Neural progenitor cell (in vitro differentiated cells): ENCODE data around the gene PRICKLE2. TPM values are rescaled to one million over a fixed set of nuclear protein-coding genes. Genes with fewer than 3 reads are reported as not detected.

Experiments used
- DNase-seq: peaks from one replicate; pipeline ENCODE4 v3.0.0-alpha.2; 2016; ENCODE audit warnings: low spot score
- H2AFZ ChIP-seq: fragments of 200-600 bp; sonication (generic); replicated peaks from 2 replicates; pipeline ENCODE4 v1.6.1; 2016; ENCODE audit warnings: antibody characterized with exemption
- H3F3A ChIP-seq: fragments of 200-600 bp; sonication (generic); 2 replicates; pipeline ENCODE4 v1.6.1; 2016; ENCODE audit warnings: antibody characterized with exemption, low read depth
- H3K27ac ChIP-seq: fragments of 200-600 bp; sonication (generic); 2 replicates; pipeline ENCODE4 v1.5.1; 2016; ENCODE audit warnings: mild to moderate bottlenecking
- H3K27me3 ChIP-seq: fragments of 200-600 bp; sonication (generic); 2 replicates; pipeline ENCODE4 v1.6.1; 2016; ENCODE audit warnings: mild to moderate bottlenecking, moderate library complexity
- H3K36me3 ChIP-seq: fragments of 200-600 bp; sonication (generic); 2 replicates; pipeline ENCODE4 v1.5.1; 2016
- H3K4me1 ChIP-seq: fragments of 200-600 bp; sonication (generic); 2 replicates; pipeline ENCODE4 v1.6.1; 2016; ENCODE audit warnings: mixed run types
- H3K4me2 ChIP-seq: fragments of 200-600 bp; sonication (generic); 2 replicates; pipeline ENCODE4 v1.6.1; 2016
- H3K4me3 ChIP-seq: fragments of 200-600 bp; sonication (generic); 2 replicates; pipeline ENCODE4 v1.5.1; 2016
- H3K79me2 ChIP-seq: fragments of 200-600 bp; sonication (generic); 2 replicates; pipeline ENCODE4 v1.6.1; 2016; ENCODE audit warnings: low read depth
- H3K9ac ChIP-seq: fragments of 200-600 bp; sonication (generic); 2 replicates; pipeline ENCODE4 v1.6.1; 2016
- H3K9me3 ChIP-seq: fragments of 200-600 bp; sonication (generic); 2 replicates; pipeline ENCODE4 v1.5.1; 2016; ENCODE audit warnings: low read depth
- H4K20me1 ChIP-seq: fragments of 200-600 bp; sonication (generic); 2 replicates; pipeline ENCODE4 v1.6.1; 2016; ENCODE audit warnings: low read depth
- H3K27ac Mint-ChIP-seq: 3 replicates; pipeline ENCODE4 v1.8.0; 2021; ENCODE audit warnings: mixed read lengths
- H3K27me3 Mint-ChIP-seq: 2 replicates; pipeline ENCODE4 v1.8.0; 2022; ENCODE audit warnings: low read depth, mild to moderate bottlenecking, inconsistent platforms, moderate library complexity, mixed read lengths; ENCODE audit not compliant: insufficient read depth
- H3K36me3 Mint-ChIP-seq: 3 replicates; pipeline ENCODE4 v1.8.0; 2021; ENCODE audit warnings: mixed read lengths
- H3K4me1 Mint-ChIP-seq: 3 replicates; pipeline ENCODE4 v1.8.0; 2021; ENCODE audit warnings: mixed read lengths
- H3K4me3 Mint-ChIP-seq: 3 replicates; pipeline ENCODE4 v1.8.0; 2021; ENCODE audit warnings: mild to moderate bottlenecking, moderate library complexity, mixed read lengths
- H3K9me3 Mint-ChIP-seq: 3 replicates; pipeline ENCODE4 v1.8.0; 2020; ENCODE audit warnings: mixed read lengths
- CTCF ChIP-seq: fragments of 200-600 bp; sonication (generic); IDR thresholded peaks from 2 replicates; pipeline ENCODE4 v1.5.1; 2017; ENCODE audit warnings: antibody characterized with exemption, mild to moderate bottlenecking
- EZH2 ChIP-seq: fragments of 200-600 bp; sonication (generic); IDR thresholded peaks from 2 replicates; pipeline ENCODE4 v1.6.1; 2017; ENCODE audit warnings: antibody characterized with exemption, mild to moderate bottlenecking, moderate library complexity
- EZH2phosphoT487 ChIP-seq: fragments of 200-600 bp; sonication (generic); IDR thresholded peaks from 2 replicates; pipeline ENCODE4 v1.6.1; 2017; ENCODE audit warnings: antibody characterized with exemption
- total RNA-seq: library from RNA; depleted of rRNA; stranded (reverse); fragments of >200 nt; gene quantifications from 2 replicates; pipeline ENCODE4 v1.2.3, GENCODE V29; 2015; ENCODE audit warnings: low replicate concordance

The PRICKLE2 gene
- total RNA-seq, 1 donor from 2014 or later: 11.5 TPM

GRCh38 chr3:64063207-64063982 lies 161.9 kb downstream of the PRICKLE2 start:
- H3K4me1 Mint-ChIP-seq: peaks cover 20% of the 10 kb centered on the region
- peaks cover 32% of the 10 kb centered on the region for H3K4me1 ChIP-seq
- no peaks in the 10 kb centered on the region for H3K36me3 Mint-ChIP-seq
- no peak overlapping the region for H3K4me3 Mint-ChIP-seq
- no peaks in the 10 kb centered on the region for H3K9me3 ChIP-seq
- H3K4me2 ChIP-seq: peak overlapping the region; percentile 3
- no peak overlapping the region for H3K9ac ChIP-seq
- no peaks in the 10 kb centered on the region for H4K20me1 ChIP-seq
- no peaks in the 10 kb centered on the region for H3K27me3 ChIP-seq
- no peaks in the 10 kb centered on the region for H3K36me3 ChIP-seq
- H3K27me3 Mint-ChIP-seq: no peaks in the 10 kb centered on the region
- no peaks in the 10 kb centered on the region for H3K79me2 ChIP-seq
- TF ChIP-seq EZH2 (no peak), EZH2phosphoT487 (no peak), CTCF (no peak)
- peak; percentile 20 for DNase-seq
- H3K4me3 ChIP-seq: no peak overlapping the region
- H3K27ac Mint-ChIP-seq: no peak overlapping the region
- H3F3A ChIP-seq: peaks cover 4% of the 10 kb centered on the region
- no peak overlapping the region for H3K27ac ChIP-seq
- H2AFZ ChIP-seq: no peak overlapping the region
- no peaks in the 10 kb centered on the region for H3K9me3 Mint-ChIP-seq

- Histone ChIP-seq H3F3A (peaks cover 4% of the 10 kb centered on the region), H3K4me2 (peak overlapping the region; percentile 20), H3K27me3 (no peaks in the 10 kb centered on the region), H3K9me3 (no peaks in the 10 kb centered on the region), H3K79me2 (no peaks in the 10 kb centered on the region), H3K27ac (no peak overlapping the region), H3K9ac (no peak overlapping the region), H2AFZ (no peak overlapping the region), H3K4me3 (no peak overlapping the region), H3K4me1 (peaks cover 32% of the 10 kb centered on the region), H4K20me1 (no peaks in the 10 kb centered on the region), H3K36me3 (no peaks in the 10 kb centered on the region)
- Mint-ChIP-seq H3K4me1 (peaks cover 22% of the 10 kb centered on the region), H3K27ac (no peak overlapping the region), H3K36me3 (no peaks in the 10 kb centered on the region), H3K27me3 (no peaks in the 10 kb centered on the region), H3K9me3 (no peaks in the 10 kb centered on the region), H3K4me3 (no peak overlapping the region)
- TF ChIP-seq EZH2phosphoT487 (no peak), CTCF (no peak)
- no peak for DNase-seq
These were observed 163.6 kb downstream of the PRICKLE2 start for GRCh38 chr3:64061628-64062027.

GRCh38 chr3:64059484-64060175 lies 165.6 kb downstream of the PRICKLE2 start:
- TF ChIP-seq EZH2phosphoT487: no peak
- TF ChIP-seq EZH2: no peak
- no peak for TF ChIP-seq CTCF
- Histone ChIP-seq H3F3A (peaks cover 4% of the 10 kb centered on the region), H2AFZ (no peak overlapping the region), H3K27me3 (no peaks in the 10 kb centered on the region), H3K79me2 (no peaks in the 10 kb centered on the region), H3K4me2 (no peak overlapping the region), H3K4me3 (no peak overlapping the region), H3K27ac (no peak overlapping the region), H4K20me1 (no peaks in the 10 kb centered on the region), H3K9me3 (no peaks in the 10 kb centered on the region), H3K36me3 (no peaks in the 10 kb centered on the region), H3K4me1 (peaks cover 30% of the 10 kb centered on the region), H3K9ac (no peak overlapping the region)
- Mint-ChIP-seq H3K27me3 (peaks cover 4% of the 10 kb centered on the region), H3K9me3 (no peaks in the 10 kb centered on the region), H3K4me3 (no peak overlapping the region), H3K36me3 (no peaks in the 10 kb centered on the region), H3K27ac (no peak overlapping the region), H3K4me1 (peaks cover 22% of the 10 kb centered on the region)
- DNase-seq: no peak
